KG1 (cell line): ENCODE measurements around the gene AQP9.

Experiments used
- DNase-seq: peaks from one replicate; lab custom pipeline; 2025; lab: John Stamatoyannopoulos, UW

Gene AQP9

DNA sequence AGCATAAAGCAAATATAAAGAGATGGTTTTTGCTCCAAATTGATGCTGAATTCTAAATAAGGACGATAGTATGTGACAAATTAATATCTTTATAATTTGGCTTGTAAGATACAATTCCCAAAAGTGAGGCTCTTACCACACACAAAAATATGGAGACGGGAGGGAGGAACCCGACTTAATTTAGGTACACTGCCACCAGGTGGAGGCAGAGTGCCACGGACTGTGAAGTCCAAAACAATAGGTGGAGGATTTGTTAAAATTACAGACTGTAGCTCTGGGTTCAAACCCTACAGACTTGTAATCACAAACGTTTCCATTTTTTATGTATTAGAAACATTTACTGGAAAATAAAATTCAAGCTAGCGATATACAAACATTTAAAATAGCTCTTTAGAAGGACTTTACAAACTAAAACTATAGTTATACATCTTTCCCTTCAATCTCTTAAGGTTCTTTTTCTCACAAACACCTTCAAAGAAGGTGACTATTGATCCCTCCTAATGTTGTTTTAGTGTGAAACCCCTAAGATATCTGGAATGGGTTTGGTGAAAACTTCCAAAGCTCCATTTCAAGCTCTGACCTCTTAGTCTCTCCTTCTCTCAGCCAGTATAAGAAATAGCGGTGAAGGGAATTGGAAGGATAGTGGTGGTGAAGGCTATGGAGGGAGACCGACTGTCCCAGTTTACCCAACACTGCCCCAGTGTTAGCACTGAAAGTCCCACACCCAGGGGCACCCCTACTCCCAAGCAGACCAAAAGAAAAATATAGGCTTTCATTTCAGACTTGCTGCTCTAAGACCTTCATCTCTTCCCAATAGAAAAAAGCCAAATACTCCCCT, 89.7 kb downstream of the AQP9 start:
- DNase-seq, result peak; percentile 42

DNA sequence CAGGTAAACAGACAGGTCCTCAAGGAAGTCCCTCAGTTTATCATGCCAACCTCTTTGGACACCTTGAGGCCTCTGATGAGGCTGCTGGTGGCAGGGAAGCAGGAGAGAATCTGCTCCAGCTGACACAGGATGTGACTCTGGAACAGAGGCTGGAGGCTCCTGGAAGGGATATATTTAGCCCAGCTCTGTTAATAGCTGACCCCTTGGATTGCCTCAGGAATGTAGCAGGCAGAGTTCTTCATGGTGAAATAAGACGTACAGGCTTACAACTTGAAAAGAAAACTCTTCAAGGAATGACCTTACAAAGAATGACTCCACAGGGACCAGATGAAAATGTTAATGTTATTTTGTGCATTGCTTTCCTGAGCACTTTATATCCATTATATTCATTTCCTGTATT, 90.5 kb downstream of the AQP9 start:
- no peak for DNase-seq

DNA sequence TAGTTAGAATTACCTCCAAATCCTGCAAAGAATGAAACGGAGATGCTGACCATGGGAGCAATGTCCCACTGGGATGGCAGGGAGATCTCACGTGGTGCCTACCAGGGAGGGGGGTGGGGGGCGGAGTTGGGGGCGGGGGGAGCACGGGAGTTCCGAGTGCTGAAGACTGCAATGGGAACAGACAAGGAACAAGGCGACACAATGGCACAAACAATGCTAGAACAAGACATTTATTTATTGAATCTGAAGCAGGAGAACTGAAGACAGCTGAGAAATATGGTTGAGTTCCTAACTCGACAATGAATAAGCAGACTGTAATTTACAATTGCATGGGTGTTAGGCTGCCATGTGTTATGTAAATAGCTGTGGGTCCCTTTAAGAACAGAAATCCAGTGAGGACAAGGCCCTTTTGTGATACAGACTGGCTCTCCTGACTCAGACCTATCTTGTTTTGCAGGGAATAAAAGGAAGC, 91.2 kb downstream of the AQP9 start:
- no peak for DNase-seq

DNA sequence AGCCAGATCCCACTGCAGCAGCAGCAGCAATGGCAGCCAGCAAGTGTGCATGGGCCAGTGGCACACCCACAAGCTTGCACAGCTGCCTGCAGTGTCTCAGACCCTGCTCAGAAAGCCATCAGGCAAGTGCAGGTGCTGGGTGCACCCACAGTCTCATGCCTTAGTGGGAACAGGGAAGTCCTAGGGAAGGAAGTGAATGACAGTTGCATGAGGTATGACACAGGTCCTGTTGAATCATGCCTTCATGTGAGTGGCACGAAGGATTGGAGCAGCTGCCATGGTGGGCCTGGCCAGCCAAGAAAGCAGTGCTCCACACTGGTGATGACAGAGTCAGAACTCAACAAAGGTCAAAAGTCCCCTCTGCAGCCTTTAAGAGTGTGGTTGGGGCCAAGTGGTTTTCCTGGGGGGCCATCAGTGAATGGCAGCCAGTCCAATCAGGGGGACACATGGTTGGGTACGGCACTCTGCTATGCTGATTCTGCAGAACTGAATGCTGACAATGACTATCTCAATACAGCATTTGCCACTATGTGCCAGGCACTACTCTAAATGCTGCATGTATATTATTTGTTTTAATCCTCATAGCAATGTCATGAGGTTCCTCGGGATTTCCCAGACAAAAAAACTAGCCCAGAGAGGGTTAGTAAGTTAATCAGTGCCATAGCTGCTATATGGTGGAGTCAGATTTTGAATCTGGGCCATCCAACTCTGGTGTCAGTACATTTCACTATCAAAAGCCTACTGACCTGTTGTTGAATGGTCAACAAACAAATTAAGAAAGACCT, 94.3 kb downstream of the AQP9 start:
- DNase-seq, result no peak

DNA sequence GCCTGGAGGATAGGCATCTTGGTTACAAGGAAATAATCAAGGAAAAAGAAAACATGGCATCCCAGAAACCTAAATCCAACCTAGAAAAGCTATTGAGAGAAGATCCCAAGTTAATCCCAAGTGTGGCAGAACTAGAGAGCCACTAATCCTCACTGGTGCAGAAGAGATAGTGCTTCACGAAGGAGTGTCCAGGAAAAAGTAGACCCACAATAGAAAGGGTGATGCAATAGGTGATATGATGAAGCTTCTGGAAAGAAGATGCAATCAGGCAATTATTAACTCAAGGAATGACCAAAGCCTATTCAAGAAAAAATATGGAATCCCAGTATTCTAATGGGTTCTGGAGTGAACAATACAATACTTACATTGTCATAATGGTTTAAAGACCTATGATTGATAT, 95.2 kb downstream of the AQP9 start:
- no peak for DNase-seq
